ENCODE data around the gene FRAS1. TPM values are rescaled to one million over a fixed set of nuclear protein-coding genes. Genes with fewer than 3 reads are reported as not detected.

FRAS1 gene
- total and polyA plus RNA-seq, 2 of the 8 experiments (the other 6 are each of a cell fraction or from before 2014, with no cell fraction given): 38.5 to 109 TPM

GRCh38 chr4:78131403-78131802, 74.3 kb downstream of the FRAS1 start:
- Histone ChIP-seq H3K4me2 (ENCODE audit: insufficient read depth in 1 of 2, low read depth in 2 of 2, low read length in 2 of 2) (no peak overlapping the region), H3K18ac (ENCODE audit: extremely low read depth, low read length) (no peak overlapping the region), H2BK15ac (ENCODE audit: low read length) (no peak overlapping the region), H2BK12ac (ENCODE audit: low read depth, low read length) (no peak overlapping the region), H3K23me2 (ENCODE audit: low read depth, low read length) (no peaks in the 10 kb centered on the region; the same call in 1 of the 2 replicates), H4K91ac (replicated peaks; ENCODE audit: insufficient read length, low read length) (no peak overlapping the region), H2AK5ac (ENCODE audit: low read depth, low read length) (no peak overlapping the region), H3K23ac (ENCODE audit: insufficient read length) (no peak overlapping the region), H3K79me1 (ENCODE audit: low read depth, low read length) (peaks cover 6% of the 10 kb centered on the region), H2BK5ac (ENCODE audit: low read depth, low read length) (no peak overlapping the region), H4K20me1 (replicated peaks in 1 of 2; ENCODE audit: control insufficient read depth in 1 of 2, insufficient read depth in 2 of 2, low read length in 2 of 2) (peaks cover 4 to 6% of the 10 kb centered on the region in 2 experiments), H2BK120ac (replicated peaks; ENCODE audit: low read depth, low read length) (no peak overlapping the region), H3K79me2 (ENCODE audit: control insufficient read depth in 1 of 2, insufficient read depth in 2 of 2, low read length in 2 of 2) (peaks cover 10 to 87% of the 10 kb centered on the region in 2 experiments; a peak in 3 of 4 replicates), H3K36me3 (ENCODE audit: control insufficient read depth in 2 of 4, insufficient read depth in 4 of 4, low read length in 3 of 4) (no peaks in the 10 kb centered on the region), H3K56ac (replicated peaks; ENCODE audit: insufficient read length, low read depth, low read length) (no peak overlapping the region), H3K14ac (ENCODE audit: insufficient read length) (no peak overlapping the region), H2BK20ac (ENCODE audit: low read length) (no peak overlapping the region), H4K8ac (ENCODE audit: extremely low read depth, insufficient read depth, low read length) (no peak overlapping the region), H2AFZ (ENCODE audit: low read length) (no peak overlapping the region), H3K4ac (replicated peaks; ENCODE audit: insufficient read length, low read depth, low read length) (no peak overlapping the region), H3K4me1 (replicated peaks in 1 of 4; ENCODE audit: control insufficient read depth in 3 of 4, insufficient read depth in 4 of 4, low read length in 3 of 4) (peaks cover 0 to 16% (median 6%) of the 10 kb centered on the region in 4 experiments; a peak in 3 of 7 replicates), H3K9ac (replicated peaks in 1 of 4; ENCODE audit: extremely low read depth in 1 of 4, low read depth in 3 of 4, low read length in 3 of 4) (no peak overlapping the region), H4K5ac (ENCODE audit: insufficient read length, low read depth, low read length) (no peak overlapping the region), H3K27me3 (replicated peaks in 1 of 4; ENCODE audit: control insufficient read depth in 3 of 4, extremely low read depth in 1 of 4, insufficient read depth in 3 of 4, low read length in 3 of 4) (no peaks in the 10 kb centered on the region), H3K4me3 (ENCODE audit: extremely low read depth in 1 of 4, insufficient read depth in 2 of 4, low read depth in 3 of 4, low read length in 4 of 4) (no peak overlapping the region), H3K9me3 (ENCODE audit: insufficient read depth in 2 of 2, low read depth in 1 of 2, low read length in 1 of 2) (no peaks in the 10 kb centered on the region), H3K27ac (ENCODE audit: low read depth, low read length) (no peak overlapping the region)
- TF ChIP-seq BACH1 (IDR thresholded peaks at IDR 0.05; ENCODE audit: low read length) (no peak), MAX (IDR thresholded peaks at IDR 0.05) (no peak), POLR2AphosphoS5 (IDR thresholded peaks at IDR 0.05; ENCODE audit: low read depth, low read length) (no peak), ZNF274 (IDR thresholded peaks at IDR 0.05; ENCODE audit: borderline replicate concordance, extremely low read depth, low read length) (no peak), POLR2A (IDR thresholded peaks at IDR 0.05; ENCODE audit: control extremely low read depth in 1 of 2, low read depth in 2 of 2, low read length in 2 of 2) (no peak), PHF8 (conservative IDR thresholded peaks at IDR 0.05; ENCODE audit: low read depth, low read length) (no peak)
- ChIA-PET CTCF (ENCODE audit: partially characterized antibody) (interaction anchor here (0.6 to 1.0 kb wide), 3 partner anchors 38 to 74 kb away, joined by 3 to 5 read pairs (median 3); partner anchors contain the start of gene FRAS1), POLR2A (ENCODE audit: partially characterized antibody) (interaction anchor here (0.5 to 0.6 kb wide), 2 partner anchors 16 to 20 kb away, joined by 3 read pairs; no protein-coding TSS in a partner anchor)
- FAIRE-seq (no peak), DNase-seq (ENCODE audit: low read depth in 1 of 2, low spot score in 2 of 2) (no peak)
- WGBS, 2 experiments (ENCODE audit: extremely low coverage in 1 of 2, insufficient coverage in 1 of 2, insufficient read length in 1 of 2, insufficient replicate concordance in 2 of 2, low coverage in 1 of 2, low lambda C conversion rate in 2 of 2, missing lambda C conversion rate in 1 of 2): 91% methylated on average over 3 of the region's 3 CpGs; no CpG with 5 or more reads in 1 of the 2 experiments

Data from H1 (cell line).